GM21515 (cell line): Measurements from ENCODE around the gene OBSCN.

Source experiments
- ATAC-seq: cut with Tn5 transposase; IDR thresholded peaks from one replicate; pipeline ENCODE4 v1.9.1; 2021; ENCODE audit not compliant: unreplicated experiment

OBSCN gene

DNA sequence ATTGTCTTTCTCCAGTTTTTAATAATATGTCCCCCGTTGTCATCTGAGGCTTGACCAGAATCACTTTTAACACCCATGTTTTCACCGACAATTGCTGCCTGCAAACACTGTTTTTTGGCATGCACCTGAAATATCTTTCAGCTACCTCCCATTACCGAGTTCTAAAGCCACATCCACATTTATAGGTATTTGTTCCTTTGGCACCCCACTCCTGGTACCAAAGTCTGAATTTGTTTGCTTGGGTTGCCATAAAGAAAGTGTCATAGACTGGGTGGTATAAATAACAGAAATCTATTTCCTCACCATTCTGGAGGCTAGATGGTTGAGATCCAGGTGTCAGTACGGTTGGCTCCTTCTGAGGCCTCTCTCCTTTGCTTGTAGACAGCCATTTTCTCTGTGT, 94.2 kb downstream of the OBSCN start:
- no peak for ATAC-seq

DNA sequence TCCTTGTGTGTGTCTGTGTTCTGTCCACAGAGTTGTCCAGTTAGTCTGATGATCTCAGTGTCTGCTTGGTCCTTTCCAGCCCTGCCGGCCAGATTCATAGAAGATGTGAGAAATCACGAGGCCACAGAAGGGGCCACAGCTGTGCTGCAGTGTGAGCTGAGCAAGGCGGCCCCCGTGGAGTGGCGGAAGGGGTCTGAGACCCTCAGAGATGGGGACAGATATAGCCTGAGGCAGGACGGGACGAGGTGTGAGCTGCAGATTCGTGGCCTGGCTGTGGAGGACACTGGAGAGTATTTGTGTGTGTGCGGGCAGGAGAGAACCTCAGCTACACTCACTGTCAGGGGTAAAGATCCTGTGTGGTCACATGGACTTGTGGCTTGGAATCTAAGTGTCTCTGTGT, 95.8 kb downstream of the OBSCN start:
- no peak for ATAC-seq

DNA sequence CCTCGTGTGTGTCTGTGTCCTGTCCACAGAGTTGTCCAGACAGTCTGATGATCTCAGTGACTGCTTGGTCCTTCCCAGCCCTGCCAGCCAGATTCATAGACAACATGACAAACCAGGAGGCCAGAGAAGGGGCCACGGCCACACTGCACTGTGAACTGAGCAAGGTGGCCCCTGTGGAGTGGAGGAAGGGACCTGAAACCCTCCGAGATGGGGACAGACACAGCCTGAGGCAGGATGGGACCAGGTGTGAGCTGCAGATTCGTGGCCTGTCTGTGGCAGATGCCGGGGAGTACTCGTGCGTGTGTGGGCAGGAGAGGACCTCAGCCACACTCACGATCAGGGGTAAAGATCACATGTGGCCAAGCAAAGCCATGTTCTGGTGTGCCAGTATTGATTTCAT, 96.4 kb downstream of the OBSCN start:
- no peak for ATAC-seq

DNA sequence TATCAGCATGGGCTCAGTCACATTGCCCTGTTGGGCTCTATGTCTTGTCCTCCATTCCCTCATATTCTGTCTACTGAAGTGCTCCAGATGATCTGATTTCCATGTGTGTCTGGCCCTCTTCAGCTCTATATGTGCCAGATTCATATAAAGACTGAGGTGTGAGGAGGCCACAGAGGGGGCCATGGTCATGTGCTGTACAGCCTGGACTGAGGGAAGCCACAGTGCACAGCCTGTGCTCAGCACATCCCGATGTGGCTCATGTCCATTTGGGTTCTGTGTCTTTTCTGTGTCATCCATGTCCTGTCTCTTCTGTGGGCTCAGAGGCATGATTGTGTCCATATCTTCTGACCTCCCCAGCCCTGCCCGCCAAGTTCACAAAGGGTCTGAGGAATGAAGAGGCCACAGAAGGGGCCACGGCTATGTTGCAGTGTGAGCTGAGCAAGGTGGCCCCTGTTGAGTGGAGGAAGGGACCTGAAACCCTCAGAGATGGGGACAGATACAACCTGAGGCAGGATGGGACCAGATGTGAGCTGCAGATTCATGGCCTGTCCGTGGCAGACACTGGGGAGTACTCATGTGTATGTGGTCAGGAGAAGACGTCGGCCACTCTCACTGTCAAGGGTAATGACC, 97.0 kb downstream of the OBSCN start:
- ATAC-seq: no peak

DNA sequence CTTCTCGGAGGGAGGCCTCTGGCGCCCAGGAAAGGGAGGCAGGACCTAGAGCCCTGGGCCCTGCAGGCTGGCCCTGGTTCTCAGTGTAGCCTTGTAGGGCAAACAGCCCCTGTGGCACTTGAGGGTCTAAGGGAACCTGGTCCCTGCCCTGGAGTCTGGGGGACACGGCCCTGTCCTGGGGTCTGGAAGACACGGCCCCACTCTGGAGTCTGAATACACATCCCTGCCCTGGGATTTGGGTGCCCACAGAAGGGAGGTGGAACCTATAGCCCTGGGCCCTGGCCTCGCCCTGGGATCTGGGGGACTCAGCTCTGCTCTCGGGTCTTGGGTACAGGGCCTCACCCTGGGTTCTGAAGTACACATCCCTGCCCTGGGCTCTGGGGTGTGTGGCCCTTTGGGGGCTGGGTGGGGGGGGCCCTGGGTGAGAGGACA, 97.9 kb downstream of the OBSCN start:
- ATAC-seq: no peak

DNA sequence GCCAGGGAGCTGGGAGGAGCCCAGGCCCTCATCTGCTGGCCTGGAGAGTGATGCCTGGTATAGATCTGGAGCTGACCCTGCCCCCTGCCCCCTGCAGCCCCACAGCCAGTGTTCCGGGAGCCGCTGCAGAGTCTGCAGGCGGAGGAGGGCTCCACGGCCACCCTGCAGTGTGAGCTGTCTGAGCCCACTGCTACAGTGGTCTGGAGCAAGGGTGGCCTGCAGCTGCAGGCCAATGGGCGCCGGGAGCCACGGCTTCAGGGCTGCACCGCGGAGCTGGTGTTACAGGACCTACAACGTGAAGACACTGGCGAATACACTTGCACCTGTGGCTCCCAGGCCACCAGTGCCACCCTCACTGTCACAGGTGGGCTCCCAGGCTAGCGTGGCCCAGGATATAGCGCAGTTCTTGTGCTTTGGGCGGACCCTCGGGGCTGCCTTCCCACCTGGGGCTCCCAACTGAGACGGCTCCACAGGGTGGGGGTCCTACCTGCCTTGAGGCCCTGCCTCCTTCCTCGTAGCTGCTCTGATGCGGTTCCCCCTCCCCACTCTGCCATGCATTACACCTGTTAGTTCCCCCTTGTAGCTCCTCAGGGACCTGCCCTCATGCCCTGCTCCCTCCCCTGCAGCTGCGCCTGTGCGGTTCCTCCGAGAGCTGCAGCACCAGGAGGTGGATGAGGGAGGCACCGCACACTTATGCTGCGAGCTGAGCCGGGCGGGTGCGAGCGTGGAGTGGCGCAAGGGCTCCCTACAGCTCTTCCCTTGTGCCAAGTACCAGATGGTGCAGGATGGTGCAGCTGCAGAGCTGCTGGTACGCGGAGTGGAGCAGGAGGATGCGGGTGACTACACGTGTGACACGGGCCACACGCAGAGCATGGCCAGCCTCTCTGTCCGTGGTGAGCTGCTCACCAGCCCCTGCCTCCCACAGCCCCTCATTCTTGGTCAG, 98.7 kb downstream of the OBSCN start:
- ATAC-seq: no peak

DNA sequence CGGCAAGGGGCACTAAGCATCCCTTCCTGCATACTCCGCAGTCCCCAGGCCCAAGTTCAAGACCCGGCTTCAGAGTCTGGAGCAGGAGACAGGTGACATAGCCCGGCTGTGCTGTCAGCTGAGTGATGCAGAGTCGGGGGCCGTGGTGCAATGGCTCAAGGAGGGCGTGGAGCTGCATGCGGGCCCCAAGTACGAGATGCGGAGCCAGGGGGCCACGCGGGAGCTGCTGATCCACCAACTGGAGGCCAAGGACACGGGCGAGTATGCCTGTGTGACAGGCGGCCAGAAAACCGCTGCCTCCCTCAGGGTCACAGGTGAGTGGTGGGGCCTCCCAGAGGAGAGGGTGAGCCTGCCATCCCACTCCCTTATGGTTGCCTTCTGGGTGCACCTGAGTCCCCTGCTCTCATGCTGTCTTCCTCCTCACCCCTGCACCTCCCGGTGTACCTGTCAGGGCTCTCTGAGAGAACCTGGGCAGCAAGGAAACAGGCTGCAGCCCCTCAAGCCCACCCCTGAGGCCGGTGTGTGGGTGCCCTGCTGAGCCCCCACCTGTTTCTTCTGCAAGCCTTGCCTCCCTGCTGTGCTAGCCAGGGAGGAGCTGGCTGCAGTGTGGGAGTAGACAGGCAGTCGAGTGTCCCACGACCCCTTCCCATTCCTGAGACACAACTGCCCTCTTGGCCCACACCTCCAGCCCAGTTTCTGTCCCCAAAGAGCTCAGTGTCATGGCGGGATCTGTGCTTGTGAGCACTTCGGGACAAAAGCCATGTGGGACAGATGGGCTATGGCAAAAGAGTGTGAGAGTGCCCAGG, 99.6 kb downstream of the OBSCN start:
- no peak for ATAC-seq

DNA sequence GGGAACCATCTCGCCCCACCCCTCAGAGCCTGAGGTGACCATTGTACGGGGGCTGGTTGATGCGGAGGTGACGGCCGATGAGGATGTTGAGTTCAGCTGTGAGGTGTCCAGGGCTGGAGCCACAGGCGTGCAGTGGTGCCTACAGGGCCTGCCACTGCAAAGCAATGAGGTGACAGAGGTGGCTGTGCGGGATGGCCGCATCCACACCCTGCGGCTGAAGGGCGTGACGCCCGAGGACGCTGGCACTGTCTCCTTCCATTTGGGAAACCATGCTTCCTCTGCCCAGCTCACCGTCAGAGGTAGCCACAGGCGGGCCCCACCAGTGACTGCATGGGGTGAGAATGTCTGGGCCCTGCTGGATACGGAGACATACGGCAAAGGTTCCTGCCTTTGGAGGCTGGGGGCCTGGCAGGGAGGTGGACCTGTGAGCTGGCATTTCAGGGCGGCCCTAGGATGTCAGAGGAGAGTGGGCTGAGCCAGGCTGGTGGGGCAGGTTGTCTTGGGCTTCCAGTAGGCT, 100.3 kb downstream of the OBSCN start:
- ATAC-seq: no peak

DNA sequence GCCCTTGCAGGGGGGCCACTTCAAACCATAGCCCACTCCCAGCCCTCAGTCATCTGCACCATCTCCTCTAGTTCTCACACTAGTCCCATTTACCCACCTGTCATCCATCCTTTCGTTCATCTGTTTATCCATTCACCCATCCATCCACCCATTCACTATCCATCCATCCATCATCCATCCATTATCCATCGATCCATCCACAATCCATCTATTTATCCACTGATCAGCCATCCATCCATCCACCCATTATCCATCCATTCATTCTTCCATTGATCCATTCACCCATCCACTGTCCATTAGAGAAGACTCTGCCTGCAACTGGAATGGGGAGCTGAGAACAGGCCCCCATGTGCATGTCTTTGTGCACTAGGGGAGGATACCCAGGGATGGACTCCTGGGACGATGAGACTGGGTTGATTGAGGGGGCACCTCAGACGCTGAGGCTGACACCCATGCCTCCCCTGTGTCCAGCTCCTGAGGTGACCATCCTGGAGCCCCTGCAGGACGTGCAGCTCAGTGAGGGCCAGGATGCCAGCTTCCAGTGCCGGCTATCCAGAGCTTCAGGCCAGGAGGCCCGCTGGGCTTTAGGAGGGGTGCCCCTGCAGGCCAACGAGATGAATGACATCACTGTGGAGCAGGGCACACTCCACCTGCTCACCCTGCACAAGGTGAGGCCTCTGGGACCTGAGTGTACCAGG, 100.9 kb downstream of the OBSCN start:
- no peak for ATAC-seq

DNA sequence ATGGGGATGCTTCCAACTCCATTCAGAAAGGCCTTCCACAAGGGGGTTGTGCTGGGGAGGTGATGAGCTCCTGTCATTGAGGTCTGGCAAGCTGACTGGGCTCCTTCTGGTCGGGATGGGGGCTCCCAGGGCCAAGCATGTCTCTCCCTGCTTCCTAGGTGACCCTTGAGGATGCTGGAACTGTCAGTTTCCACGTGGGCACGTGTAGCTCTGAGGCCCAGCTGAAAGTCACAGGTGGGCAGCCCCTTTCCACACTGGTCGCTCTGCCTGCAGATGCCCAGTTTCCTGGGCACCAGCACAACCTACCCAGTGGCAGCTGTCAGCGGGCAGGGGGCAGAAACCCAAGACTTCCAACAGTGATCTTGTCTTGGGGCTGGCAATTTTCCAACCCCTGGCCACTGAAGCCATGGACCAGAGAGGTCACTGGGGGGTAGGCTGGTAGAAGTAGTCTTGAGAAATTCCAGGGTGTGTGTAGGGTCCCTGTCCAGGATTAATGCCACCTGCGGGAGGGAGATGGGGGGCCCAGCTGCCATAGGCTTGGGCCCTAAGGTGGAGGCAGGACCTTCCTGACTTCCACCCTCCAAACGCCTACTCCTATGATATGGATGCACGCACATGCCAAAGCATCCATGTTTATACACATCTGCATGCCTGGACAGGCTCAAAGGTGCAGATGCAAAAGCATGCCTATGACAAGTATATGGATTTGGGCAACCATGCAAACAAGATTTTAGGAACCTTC, 101.7 kb downstream of the OBSCN start:
- ATAC-seq: no peak

DNA sequence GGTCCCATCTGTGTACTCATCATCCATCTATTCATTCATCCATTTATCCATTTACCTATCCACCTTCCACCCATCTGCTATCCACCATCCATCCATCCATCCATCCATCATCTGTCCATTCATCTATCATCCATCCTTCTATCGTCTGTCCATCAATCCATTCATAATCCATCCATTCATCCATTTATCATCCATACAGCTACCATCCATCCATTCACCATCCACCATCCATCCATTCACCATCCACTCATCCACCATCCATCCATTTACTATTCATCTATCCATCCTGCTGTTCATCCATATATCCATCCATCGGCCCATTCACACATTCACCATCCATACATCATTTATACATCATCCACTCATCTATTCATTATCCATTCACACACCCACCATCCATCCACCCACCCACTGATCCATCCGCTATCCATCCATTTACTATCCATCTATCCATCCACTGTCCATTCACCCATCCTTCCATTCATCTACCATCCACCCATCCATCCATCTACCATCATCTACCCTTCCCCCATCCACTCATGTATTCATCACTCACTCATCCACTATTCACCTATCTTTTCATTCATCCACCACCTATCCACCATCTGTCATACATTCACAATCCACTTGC, 102.4 kb downstream of the OBSCN start:
- ATAC-seq: no peak

DNA sequence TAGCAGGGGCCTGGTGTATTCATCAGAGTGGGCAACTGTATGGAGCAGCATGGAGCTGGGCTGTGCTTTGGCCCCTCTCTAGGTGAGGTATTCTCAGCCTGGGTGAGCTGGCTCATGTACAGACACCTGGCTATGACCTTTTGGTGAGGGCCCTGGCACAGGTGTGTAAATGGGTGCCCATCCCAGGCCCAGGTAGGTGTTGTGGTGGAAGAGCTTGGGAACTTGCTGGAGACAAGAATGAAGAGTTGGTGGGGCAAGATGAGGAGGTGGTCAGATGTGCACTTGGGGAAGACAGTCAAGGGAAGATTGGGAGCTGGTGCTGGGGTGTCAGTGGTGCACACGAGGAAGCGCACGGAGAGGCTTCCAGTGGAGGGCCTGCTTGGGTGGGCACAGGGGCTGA, 103.2 kb downstream of the OBSCN start:
- ATAC-seq: no peak

DNA sequence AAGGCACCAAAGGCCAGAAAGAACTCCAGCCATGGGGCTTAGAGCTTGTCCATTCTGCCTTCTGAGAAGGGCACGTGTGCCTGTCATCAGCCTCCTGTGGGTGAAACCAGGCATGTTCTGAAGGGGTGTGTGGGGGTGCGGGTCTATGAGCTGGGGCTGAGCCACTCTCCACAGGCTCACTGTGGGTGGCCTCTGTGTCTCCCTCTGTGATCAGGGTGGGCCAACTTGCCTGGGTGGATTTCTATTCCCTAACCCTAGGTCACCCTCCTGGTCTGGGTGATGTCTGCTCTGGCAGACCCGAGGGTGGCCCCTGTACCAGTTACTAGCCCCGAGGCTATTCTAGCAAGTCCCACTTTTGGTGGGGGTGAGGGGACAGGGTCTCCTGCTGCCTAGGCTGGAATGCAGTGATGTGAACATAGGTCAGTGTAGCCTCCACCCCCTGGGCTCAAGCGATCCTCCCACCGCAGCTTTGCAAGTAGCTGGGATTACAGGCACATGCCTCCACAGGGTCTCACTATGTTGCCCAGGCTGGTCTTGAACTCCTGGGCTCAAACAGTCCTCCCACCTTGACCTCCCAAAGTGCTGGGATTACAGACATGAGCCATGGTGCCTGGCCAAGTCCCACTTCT, 104.4 kb downstream of the OBSCN start:
- ATAC-seq: no peak

DNA sequence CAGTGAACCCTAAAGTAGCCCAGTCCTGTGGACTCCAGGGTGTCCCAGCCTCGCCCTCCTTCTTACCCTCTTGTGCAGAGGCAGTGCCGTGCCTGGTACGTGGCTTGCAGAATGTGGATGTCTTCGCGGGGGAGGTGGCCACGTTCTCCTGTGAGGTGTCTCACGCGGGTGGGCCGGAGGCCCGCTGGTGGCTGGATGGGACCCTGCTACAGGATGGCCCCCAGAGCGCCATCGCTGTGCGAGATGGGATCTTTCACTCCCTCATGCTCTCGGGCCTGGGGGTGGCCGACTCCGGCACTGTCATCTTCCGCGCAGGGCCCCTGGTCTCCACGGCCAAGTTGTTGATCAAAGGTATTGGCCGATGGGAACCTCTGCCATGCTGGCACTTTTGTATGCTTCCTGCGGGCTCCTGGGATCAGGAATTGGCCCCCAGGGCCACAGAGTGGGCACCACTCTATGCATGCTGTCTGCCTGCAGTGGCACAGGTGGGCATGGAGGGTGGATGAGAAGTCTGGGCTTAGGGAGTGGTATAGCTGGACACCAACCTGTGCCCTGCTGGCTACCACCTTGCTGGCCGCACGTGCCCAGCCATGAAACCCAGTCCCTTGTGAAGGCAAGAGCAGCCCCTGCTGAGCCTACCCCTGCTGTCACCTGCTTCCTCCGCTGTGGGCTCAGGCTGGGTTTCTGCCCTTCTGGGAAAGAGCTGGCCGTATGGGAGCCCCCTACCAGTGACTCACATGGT, 105.9 kb downstream of the OBSCN start:
- no peak for ATAC-seq

DNA sequence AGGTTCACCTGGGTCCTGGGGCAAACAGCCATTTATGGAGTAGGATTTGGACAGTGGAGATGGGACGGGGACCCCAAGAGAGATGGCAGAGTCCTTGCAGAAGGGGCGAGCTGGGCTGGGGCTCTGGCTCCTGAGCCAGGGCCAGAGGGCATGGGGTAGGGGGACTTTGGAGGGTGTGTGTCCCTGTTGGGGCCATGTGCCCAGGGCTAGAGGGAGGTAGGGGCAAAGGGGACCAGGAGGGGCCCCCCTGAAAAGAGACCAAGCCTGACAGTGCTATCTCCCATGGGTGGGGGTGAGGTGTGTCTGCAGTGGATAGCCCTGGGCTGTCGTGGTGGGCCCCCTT, 106.4 kb downstream of the OBSCN start:
- ATAC-seq: no peak

DNA sequence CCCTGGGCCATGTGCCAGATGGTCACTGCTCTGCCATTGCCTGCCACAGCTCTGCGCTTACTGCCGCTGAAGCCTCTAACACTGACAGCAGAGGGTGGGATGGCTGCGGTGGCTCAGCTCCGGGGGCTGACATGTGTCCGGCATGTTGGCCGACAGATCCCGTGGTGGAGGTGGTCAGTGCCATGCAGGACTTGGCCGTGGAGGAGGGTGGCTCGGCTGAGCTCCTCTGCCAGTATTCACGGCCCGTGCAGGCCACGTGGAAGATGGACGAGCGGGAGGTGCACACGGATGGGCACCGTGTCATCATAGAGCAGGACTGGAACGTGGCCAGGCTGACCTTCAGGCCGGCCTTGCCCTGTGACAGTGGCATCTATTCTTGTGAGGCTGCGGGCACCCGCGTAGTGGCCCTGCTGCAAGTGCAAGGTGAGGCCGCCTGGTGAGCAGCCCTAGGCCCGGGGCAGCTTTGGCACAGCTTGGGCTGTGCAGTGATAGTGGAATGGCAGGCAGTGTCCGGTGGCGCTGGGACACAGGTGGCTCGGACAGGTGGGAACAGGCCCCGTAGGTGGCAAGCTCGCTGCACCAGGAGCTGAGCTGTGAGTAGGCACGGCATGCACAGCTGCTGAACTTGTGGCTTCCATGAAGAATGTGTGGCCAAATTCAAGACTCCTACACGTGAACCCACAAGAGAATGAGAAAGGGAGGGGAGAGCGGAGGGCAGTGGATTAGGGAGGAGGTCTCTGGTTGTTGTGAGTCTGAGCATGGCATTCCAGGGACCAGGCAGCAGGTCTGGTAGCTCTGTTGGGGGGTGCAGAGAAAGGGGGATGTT, 107.0 kb downstream of the OBSCN start:
- no peak for ATAC-seq

DNA sequence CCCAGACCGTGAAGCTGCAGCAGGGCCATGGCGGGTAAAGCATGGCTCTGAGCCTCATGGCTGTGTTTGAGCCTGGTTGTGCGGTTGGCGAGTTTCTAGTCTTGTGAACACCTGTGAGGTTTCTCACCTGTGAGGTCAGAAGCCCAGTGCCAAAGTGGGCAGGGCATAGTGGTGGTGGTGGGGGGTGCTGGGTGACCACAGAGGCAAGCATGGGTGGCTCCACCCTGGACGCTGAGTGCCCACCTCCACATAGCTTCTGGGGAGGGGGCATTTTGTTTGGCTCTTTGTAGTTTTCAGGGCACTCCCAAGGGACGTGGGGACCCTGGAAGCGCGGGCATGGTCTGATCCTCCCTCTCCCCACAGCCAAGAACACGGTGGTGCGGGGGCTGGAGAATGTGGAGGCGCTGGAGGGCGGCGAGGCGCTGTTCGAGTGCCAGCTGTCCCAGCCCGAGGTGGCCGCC, 107.7 kb downstream of the OBSCN start:
- no peak for ATAC-seq
